NCI-H526 treated with DMSO at 0.1 percent for 48 hours (cell line): ENCODE data around the gene SLCO2B1.

Experiments
- DNase-seq: peaks from one replicate; lab custom pipeline; 2025; lab: John Stamatoyannopoulos, UW

Gene SLCO2B1

DNA sequence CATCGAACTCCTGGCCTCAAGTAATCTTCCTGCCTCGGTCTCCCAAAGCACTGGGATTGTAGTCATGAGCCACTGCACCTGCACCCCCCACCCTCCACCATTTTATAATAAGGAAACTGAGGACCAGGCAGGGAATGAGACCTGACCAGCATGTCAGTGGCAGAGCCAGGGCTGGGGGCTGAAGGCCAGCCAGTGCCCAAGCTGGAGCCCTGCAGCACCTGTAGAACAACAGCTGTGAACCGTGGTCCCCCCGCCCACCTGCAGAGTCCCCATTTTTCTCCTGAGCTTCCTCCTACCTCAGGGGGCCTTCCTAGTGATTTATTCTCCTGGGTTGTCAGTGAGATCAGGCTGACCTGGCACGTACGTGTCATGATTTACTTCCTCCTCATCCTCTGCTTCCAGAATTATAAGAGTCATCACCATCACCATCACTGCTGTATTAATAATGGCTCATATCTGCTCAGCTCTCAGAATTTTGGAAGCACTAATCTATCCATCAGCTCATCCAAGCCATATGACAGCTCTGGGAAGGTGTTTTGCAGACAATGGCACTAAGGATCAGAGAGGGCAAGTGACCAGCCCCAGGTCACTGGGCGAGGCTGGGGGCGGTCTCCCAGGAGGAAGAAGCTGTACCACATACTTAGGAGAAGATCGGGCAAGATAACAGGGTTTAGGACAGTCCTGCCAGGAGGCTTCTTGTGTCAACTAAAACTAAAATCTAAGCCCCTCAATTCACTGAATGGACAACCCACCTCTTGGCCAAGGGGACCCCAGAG, 5.5 kb upstream of the SLCO2B1 start:
- DNase-seq = no peak

DNA sequence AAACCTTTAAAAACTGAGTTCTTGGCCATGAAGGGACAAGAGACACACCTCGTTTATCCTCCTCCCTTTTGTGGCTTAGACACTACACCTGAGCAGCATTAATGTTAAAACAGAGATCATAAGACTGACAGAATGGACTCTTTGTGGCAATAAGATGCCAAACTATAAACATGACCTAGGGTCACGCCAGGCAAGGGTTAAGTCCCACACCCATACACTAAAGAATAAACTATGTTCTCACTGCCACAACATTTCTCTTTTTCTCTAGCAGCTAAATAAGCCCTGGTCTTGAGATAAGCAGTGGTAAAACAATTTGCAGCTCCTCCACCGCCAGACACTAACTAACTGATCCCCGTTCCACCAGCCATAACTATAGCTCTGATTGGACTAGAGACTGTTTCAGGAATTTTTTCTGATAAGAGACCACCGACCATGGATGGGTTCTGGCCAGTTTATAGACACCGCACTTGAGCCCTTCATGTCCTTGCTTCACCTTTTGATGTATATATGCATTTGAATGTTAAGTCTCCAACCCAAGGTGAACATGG, 4.9 kb upstream of the SLCO2B1 start:
- DNase-seq = no peak

DNA sequence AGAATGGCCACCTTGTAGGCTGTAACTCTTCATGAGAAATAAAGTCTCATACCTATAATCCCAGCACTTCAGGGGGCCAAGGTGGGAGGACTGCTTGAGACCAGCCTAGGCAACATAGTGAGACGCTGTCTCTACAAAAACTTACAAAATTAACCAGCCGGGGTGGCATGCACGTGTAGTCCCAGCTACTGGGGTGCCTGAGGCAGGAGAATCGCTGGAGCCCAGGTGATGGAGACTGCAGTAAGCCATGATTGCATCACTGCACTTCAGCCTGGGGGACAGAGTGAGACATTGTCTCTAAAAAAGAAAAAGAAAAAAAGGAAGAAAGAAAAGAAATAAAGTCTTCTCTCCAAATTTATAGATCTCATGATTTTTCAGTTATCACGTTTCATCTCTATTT, 4.2 kb upstream of the SLCO2B1 start:
- no peak for DNase-seq

DNA sequence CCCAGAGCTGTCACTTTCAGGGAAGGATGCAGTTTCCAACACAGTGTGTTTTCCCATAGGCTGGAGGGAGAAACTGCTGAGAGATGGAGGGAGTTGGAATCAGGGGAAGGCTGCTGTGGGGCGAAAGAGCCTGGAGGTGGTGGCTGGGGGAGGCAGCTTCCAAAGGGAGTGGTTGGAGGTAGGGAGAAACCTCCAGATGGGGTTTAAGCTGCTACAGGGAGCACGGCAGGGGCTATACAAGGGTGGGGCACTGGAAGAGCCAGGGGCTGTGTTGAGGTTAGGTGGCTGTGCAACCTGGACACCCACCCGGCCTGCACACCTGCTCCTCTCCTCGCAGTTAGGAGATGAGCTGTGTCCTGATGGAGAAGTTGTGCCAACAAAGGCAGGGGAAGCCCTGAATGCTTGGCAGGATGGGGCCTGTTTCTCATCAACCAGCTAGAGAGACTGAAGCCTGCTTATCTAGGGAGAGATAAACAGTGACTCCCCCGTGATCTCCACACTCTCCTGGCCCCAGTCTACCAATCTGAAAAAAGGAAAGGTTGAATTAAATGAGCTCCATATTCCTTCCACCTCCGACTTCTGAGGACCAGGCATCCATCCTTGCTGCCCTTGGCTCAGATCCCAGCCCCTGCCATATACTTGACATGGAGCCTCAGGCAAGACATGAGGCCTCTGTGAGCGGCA, 3.6 kb upstream of the SLCO2B1 start:
- DNase-seq = no peak

DNA sequence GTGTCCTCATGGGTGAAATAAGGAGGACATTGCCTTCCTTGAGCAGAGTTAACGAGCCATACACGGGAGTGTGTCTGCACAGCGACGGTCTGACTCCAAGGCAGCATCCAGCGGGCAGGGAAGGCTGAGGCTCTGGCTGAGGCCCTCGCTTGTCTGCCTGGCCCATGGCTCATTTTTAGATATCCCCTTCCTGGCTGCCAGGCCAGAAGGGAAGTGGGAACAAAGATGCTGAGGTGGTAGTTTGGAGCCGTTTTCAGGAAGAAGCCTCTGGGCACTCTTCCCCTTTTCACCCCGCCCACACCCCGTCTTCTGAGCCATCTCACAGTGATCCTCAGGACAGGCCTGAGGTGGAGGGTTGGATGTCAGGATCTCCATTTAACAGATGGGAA, 3.0 kb upstream of the SLCO2B1 start:
- no peak for DNase-seq

DNA sequence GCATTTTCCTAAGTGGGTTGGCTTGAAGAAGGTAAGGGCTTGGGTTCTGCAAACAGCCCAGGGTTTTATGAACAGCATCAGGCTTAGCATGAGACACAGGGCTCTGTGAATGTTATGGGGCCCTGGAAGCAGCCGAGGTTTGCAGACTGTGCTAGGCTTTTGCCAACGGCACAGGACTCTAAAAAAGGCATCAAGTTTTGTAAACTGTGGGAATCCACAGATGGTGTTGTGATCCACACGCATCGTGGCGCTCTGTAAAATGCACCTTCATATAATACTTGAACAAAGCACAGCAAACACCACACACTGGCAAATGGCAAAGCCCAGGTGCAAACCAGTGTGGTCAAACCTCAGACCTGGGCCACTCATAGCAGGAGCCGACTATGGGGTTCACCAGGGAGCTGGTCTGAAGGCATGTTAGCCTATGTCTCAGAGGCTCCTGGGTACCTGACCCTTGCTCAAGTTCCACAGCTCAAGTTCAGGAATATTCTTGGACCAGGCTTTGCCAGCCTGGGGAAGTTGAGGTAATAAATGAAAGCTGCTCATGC, 2.4 kb upstream of the SLCO2B1 start:
- no peak for DNase-seq

DNA sequence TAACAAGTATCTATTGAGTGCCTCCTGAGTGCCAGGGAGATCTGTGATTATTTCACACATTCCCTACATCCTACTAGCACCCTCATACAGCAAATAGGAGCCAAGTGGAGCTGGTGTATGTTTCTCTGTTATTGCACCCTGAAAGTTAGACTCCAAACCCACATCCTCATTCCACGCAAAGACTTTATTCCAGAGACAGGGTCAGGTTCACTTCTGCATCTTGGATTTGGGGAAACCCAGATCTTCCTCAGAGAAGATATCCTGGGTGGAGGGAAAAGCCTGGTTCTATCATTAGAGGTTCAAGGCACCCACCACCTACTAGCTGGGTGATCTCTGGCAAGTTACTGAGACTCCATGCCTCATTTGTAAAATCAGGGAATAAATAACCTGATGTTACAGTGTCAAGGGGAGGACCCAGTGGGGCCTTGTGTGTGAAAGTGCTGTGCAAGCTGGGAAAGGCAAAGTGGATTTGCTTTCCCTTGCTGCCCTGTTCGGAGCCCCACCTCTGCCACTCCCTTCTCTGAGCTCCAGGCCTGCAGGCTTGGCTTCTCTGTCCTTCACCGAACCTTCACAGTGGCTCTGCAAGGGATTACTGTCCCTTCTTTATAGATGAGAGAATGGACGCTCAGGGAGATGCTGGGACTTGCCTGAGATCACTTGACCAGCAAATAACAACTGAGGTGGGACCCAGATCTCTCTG, 991 bp upstream of the SLCO2B1 start:
- no peak for DNase-seq

DNA sequence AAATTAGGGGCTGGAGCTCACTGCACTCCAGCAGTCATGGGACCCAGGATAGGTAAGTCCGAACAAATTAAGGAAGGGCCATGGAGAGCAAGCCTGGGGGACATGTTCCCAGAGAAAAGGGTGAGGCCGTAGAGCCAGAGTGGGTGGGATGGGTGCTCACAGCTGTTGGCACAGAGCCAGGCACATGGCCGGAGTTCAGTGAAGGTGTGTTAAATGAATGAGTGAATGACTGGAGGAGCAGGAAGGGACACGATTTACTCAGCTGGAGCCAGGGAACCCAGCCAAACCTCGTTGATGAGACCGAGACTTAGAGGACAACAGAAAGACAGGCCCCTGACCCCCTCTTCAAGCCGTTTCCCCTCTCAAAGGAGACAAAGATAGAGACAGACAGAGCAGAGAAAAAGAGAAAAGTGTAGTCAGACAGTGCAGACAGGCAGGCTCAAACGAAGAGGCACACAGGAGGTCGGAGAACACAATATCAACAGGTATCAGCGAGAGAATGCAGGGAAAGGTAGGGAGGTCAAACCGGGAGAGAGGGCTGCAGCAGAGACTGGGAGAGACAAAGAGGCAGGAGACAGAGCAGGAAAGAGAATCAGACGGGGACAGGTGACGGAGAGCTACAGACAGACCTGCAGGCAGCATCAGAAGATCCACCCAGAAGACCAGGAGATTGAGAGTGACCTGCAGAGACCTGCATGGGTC, 590 bp downstream of the SLCO2B1 start:
- no peak for DNase-seq

DNA sequence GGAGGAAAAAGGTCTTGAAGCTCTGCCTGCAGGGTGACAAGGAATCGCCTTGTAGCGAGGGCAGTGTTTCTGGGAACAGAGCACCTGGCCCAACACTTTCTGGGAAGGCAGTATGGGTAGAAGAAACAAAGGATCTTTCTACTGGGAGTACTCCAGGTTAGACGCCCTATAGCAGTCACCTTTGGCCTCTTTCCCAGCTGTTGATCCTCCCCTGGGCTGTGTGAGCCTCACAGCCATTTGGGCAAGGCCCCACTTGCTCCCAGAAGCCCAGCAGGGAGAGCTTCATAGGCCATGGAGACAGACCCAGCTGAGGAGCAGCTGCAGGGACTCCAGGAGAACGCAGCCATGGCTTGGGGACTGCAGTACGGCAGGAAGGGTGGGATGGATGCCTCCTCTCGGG, 1.2 kb downstream of the SLCO2B1 start:
- DNase-seq = no peak

DNA sequence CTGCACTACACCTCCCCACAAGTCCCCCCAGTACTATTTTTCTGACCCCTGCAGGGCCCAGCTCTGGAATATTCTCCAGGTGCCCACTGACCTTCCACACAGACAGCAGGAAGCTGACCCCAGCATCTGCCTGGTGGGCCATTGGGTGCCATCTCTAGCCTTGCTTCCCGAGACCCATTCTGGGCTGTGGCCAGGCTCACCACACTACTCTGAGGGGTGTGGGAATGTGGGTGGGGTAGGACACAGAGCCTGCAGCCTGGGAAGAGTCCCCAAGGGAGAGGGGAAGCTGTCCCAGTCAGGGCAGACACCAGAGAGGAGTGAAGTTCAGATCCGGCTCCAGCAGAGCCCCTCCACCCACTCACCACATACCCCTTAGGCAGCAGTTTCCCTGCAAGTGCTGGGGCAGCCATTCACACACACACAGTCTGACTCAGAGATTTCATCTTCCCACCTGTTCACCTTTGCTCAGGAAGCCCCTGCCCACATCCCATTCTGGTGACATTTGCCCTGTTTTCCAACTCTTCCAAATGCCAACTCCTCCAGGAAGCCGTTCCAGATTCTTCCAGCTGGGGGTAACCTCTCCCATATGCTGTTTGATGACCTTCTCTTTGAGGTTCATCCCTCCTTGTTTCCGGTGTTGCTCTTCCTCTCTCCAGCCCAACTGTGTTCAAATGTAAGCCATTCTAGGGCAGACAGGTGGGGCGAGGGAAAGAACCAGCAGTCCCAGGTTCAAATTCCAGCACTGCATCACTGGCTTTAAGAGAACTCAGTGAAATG, 1.9 kb downstream of the SLCO2B1 start:
- DNase-seq = no peak

DNA sequence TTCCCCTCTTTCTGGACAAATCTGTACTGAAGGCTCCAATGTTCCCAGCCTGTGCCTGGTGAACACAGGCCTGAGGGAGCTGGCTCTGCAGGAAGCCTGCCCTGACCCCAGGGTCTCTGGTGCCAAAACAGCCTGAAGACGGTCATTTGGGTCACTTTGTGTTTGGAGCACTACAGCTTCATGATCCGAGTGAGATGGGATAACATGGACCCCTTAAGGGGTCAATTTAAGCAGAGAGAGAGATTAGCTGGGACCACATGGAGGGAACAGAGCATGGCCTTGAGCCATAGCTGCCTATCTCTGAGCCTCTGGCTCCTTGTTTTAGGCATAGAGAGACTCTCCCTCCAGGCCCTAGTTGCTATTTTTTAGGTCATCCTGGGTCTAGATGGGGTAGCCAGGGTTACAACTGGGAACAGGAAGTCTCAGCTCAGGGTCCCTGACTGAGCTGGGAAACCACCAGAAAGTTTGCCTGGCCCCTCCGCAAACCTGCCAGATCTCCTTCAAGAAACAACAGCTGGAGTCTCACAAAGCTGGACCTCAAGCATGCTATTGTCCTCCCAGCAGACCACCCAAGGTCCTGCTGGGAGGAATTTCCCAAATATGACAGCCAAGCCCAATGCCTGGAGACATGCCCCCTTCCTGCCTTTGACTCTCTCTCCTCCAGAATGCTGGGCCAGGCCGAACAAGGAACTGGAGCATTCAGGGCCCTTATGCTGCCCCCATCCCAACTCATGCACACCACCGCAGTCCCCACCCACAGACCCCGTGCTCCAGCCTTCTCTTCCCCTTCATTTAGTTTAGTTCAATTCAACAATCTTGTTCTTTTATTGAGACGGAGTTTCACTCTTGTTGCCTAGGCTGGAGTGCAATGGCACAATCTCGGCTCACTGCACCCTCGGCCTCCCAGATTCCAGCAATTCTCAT, 4.0 kb downstream of the SLCO2B1 start:
- DNase-seq = no peak

DNA sequence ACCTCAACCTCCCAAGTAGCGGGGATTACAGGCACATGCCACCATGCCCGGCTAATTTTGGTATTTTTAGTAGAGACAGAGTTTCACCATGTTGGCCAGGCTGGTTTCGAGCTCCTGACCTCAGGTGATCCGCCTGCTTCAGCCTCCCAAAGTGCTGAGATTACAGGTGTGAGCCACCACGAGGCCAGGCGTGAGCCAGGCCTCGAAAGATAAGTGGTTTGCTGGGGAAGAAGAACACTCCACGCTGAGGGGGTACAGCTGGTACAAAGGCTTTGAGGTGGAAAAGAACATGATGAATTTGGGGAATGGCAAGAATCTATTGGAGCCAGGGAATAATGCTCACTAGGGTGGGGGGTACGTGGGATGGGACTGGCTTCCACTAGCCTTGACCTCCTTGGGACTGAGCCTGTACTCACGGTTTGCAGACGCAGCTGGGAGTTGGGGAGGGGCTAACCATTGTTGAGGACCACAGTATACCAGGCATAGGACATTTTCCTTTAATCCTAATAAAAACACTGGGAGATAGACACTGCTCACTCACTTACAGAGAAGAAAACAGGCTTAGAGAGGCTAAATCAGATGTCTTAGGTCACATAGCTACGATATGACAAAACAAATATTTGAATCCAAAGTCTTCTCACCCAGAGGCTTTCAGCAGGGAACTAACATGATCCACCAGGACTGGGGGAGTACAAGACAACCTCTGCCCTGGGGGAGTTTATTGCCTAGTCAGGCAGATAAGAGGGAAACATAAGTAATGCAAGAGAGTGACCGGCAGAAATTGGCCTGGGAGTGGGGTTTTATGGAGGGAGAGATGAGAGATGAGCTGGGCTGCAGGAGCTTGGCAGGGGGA, 4.9 kb downstream of the SLCO2B1 start:
- DNase-seq = no peak

DNA sequence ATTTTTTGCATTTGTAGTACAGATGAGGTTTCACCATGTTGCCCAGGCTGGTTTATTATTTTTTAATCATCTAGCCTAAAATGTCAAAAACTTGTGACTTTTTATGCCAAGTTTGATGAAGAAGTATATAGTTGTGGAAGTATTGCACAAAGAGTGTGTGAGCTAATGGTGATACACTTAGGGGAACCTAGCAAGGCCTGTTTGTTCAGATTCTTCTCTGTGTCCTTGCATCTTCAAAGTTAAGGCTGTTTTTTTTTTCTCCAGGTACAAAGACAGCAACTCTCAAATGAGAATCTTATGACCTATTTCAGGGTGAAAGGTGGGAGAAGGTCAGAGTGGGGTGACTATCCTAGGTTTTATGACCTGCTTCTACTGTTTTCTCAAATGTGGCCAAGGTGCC, 7.3 kb downstream of the SLCO2B1 start:
- DNase-seq = no peak

DNA sequence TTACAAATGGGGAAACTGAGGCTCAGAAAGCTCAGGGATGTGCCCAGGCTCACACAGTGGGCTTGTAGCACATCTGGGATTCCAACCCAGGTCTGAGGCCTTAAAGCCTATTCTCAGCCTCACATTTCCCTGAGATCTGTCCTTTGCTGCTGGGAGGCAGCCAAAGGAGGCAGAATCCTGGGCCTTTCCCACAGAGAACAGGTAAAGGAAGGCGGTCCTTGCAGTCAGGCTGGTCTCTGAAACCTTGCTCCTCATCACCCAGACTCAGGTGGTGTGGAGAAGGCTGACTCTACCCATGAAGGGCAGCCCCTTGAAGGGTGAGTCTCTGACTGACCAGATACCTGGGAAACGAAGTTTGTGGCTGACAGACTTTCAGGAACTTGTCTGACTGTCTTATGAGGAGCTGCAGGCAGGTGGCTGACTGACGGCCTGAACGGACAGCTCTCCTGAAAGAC, 7.8 kb downstream of the SLCO2B1 start:
- no peak for DNase-seq

DNA sequence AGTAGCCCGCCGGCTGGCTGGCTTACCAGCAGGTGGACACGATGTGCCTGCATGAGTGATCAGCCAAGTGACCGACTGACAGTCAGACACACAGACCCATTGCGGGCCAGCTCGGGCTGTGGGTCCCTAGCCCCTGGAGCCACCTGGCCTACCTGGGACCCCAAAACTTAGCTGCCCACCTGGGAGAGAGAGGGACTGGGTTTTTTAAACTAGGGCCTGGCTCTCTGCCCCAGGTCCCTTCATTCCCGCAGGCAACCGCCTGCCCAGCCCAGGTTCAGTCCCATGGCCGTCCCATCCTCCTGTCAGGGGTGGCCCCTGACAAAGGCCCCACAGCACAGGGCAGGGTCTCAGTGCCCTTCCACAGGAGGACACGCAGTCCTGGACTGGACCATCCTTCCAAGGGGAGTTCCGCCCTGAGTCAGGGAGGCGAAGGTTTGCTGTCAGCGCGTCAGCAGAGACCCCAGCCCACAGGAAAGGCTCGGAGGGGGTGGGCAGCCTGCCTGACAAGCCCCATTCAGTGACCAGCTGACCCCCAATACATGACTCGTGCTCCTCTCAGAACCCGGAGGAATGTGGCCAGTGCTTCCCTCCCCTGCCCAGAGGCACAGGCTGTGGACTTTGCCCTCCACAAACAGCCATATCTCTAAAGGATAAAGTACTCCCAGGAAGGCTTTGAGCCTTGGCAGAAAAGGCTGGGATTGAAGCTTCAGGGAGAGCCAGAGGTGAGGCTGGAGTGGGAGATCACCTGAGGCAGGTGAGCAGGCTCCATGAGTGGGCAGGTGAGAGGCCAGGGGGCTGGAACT, 8.4 kb downstream of the SLCO2B1 start:
- DNase-seq = no peak

DNA sequence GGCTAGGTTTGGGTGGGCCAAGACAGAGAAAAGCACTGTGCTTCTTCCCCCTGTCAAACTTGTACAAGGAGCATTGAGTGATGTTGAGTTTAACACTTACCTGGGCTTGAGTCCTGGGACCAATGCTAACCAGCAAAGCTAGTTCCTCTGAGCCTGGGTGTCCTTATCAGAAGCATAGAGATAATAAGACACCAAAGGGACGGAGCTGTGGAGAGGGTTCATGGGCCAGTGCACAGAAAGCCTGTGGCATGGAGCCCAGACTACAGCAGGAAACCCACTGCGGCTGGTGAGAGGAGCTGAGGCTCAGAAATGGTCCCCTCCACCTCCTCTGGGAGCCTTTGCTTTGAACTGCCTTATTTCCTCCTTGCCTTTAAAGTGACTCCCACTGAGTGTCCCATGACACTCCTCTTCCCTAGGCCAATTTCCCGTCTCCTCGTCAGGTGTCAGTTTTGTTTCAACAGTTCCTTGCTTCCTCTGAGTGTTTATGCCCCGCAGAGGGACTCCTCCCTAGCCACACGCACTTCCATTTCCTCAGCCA, 9.4 kb downstream of the SLCO2B1 start:
- DNase-seq = no peak

DNA sequence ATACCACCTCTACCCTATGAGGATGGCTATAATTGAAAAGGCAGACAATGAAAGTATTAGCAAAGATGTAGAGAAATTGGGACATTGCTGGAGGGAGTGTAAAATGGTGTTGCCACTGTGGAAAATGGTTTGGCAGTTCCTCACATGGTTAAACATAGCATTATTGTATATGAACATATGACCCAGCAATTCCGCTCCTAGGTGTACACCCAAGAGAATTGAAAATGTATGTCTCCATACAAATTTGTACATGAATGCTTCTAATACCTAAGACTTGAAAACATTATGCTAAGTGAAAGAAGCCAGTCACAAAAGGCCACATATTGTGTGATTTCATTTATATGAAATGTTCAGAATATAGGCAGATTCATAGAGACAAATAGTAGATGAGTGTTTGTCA, 10.0 kb downstream of the SLCO2B1 start:
- no peak for DNase-seq
